ENCODE measurements around the gene CLASP1.
"Not testable (repeated sequence)": the region's sequence is repeated elsewhere in the genome, so short reads cannot be mapped to it uniquely, and the experiment has no call there.

Gene CLASP1

GRCh38 chr2:121501031-121501430 lies 148.2 kb downstream of the CLASP1 start:
- DNase-seq, result no peak

- no peak for DNase-seq
Measured at GRCh38 chr2:121498731-121499130, 150.5 kb downstream of the CLASP1 start.

- DNase-seq, result no peak
Measured at GRCh38 chr2:121492409-121492808, 156.9 kb downstream of the CLASP1 start.

DNA sequence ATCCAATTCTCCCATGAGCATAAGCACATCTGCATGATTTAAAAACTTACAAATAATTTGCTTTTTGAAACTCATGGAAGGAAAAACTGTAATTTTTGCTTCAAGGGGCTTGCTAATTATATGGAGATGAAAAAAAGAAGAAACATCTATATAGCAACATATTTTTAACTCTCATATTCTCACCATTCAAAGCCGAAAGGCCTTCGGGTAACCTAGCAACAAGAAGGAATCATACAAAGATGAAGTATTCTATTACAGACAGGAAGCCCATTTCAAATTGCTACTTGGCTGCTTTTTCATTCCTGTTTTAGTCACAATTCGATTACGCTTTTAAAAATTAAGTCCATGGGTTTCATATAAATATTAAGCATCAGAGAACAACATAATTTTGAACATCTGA lies 157.7 kb downstream of the CLASP1 start:
- DNase-seq, result no peak

DNA sequence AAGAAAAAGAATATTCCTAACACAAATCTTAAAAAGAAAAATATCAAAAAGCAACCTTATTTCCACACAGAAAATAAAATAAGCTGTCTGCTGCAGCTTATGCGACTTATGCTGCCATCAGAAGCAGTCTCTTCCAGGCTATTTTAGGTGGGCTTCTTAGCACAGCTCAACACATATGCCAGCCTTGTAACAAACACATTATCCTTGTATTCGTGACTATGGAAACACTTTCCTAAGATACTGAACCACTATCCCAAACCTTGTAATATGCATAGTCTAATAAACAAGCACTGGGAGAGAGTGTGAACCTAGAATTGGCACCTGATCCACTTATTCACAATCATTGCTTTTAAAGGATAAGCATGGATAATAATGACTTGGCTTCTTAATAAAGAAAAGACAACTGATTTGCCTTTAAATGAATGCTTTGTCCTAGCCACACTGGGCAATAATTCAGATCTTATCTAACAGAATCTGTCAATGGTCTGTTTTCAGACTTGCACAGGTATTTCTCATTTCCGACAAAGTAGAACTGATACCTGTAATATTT lies 158.6 kb downstream of the CLASP1 start:
- DNase-seq, result no peak

- no peak for DNase-seq
Measured at GRCh38 chr2:121489911-121490583, 159.2 kb downstream of the CLASP1 start.

GRCh38 chr2:121489284-121489683 lies 160.0 kb downstream of the CLASP1 start:
- no peak for DNase-seq

DNA sequence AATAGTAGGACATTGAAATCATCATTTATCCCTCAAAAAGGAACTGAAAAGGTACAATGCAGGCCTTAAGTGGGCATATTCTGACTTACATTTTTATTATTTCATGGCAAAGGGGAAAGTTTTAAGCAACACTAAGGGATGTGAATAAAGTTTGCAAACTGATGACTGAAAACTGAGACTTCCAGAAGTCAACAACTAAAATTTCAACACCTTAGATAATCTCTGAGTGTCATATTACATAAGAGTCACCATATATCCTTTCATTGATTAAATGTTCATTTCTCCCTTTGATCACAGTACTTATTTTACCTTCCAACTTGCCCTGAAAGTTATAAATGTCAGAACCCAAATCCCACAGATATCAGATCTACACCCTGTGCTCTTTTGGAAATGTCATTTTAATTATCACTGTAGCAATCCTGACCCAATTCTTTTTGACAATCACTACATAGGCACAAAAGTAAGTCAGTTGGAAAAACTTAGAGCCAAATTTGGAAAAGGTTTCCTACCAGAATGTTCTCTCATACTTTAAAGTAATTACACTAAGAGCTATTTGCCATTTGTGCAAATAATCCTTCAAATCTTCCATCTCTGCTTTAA lies 163.0 kb downstream of the CLASP1 start:
- no peak for DNase-seq

DNA sequence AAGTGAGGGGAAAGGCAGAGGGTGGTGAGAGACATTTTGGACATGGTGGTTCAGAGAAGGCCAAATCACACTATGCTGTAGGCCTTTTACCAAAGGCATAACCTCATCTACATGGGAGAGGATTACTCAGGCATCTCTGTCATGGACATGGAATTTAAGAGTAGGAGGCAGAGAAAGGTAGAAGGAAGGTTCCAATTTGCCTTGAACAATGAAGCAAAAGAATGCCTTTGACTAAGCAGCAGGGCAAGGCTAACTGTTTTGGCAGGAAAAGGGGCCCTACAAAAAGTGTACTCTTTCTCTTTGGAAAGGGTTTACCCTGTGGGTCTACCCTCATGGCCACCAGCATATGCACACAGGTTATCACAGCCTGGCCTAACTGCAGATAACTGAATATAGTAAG lies 164.2 kb downstream of the CLASP1 start:
- no peak for DNase-seq

DNA sequence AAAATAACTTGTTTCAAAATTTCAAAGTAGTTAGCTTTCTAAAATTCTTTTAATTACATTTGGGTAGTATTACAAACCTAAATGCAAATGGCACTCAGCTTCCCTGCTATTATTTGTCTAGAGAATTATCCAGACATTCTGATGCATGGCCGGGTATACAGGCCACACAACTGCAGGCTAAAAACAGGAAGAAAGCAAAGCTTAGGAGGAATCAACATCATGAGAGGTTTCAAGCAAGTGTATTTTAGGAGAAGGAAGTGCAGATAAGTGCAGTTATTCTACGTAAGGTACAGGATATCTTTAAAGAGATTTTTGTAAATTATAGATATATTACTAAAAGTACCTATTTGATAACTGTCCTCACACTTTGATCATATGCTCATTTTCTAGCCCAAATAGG lies 165.4 kb downstream of the CLASP1 start:
- DNase-seq, result no peak

DNA sequence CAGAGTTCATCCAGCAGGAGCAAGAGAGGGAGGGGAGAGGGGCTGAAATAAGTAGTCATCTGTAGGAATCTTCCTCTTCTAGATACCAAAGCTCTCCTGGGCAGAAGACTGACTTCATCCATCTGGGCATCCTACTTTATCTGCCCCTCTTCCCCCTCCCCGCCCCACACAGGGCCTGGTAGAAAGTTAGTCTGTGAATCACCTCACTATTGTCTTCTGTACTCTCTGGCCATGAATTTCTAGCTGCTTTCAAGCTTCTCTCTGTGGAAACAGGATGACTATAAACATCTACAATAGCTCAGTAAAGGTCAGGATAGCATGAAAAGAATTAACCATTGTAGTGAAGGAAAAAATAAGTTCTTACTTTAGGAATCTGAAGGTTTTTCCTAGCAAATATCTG lies 166.2 kb downstream of the CLASP1 start:
- DNase-seq, result no peak

- no peak for DNase-seq
Measured at GRCh38 chr2:121480826-121481225, 168.4 kb downstream of the CLASP1 start.

GRCh38 chr2:121479882-121480522 lies 169.3 kb downstream of the CLASP1 start:
- no peak for DNase-seq

DNA sequence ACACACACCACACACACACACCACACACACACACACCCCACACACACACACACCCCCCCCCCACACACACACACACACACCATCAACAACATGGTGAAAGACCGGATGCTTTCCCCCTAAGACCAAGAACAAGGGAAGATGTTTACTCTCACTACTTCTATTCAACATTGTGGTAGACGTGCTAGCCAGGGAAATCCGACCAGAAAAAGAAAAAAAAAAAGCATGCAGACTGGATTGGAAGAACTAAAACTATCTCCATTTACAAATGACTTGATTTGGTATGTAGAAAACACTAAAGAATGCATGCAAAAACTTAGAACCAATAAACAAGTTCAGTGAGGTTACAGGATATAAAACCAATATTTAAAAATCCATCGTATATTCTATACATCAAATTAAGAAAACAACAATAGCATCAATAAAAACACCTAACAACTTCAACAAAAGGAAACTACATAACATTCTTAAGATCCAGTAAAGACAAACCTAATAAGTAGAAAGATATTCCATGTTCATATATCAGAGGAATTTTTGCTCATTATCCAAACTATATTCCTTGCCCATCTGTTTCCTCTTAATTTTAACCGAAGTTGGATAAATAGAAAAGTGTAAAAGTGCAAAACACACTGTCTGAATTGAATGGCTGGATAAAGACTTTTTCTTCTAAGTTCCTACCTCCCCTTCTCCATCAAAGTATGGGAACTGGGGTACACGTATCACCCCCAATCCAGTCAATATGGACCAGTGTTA lies 170.1 kb downstream of the CLASP1 start:
- DNase-seq, result no peak

DNA sequence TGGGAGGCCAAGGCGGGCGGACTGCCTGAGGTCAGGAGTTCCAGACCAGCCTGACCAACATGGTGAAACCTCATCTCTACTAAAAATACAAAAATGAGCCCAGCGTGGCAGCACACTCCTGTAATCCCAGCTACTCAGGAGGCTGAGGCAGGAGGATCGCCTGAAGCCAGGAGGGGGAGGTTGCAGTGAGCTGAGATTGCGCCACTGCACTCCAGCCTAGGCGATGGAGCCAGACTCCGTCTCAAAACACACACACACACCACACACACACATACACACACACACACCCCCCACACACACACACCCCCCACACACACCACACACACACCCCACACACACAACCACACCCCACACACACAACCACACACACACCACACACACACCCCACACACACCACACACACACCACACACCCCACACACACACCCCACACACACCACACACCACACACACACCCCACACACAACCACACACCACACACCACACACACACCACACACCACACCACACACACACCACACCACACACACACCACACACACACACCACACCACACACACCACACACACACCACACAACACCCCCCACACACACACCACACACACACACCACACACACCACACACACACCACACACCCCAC lies 170.8 kb downstream of the CLASP1 start:
- DNase-seq, result not testable (repeated sequence)

DNA sequence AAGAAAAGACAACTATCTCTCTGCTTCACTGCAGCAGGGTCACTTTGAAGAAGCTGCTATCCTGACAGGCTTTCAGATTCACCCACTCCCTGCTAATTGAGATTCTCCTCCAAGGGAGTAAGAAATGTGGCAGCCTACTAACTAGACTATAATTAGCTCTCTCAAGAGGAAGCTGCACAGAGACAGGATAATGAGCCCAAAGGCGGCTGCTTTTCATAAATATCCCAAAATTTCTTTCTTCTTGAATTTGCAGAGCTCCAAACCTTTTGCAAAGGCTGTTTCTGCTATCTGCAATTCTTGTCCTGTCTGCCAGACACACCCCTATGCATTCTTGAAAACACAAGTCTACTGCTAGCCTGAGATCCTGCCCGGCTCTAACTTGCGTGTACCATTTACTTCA lies 172.6 kb downstream of the CLASP1 start:
- no peak for DNase-seq

GRCh38 chr2:121475811-121476571 lies 173.3 kb downstream of the CLASP1 start:
- DNase-seq, result no peak

GRCh38 chr2:121473512-121473911 lies 175.8 kb downstream of the CLASP1 start:
- DNase-seq, result no peak

- no peak for DNase-seq
Measured at GRCh38 chr2:121472470-121472993, 176.7 kb downstream of the CLASP1 start.

GRCh38 chr2:121471532-121472469 lies 177.5 kb downstream of the CLASP1 start:
- DNase-seq, result no peak

GRCh38 chr2:121470917-121471316 lies 178.3 kb downstream of the CLASP1 start:
- DNase-seq, result no peak
